HL-60 (cell line): ENCODE measurements around the gene OR12D3.

Source experiments
- DNase-seq, 2 experiments: peaks; one replicate each; pipeline ENCODE4 v3.0.0-alpha.2; 2010 to 2020; ENCODE audit warnings: low read depth in 1 of 2, low spot score in 1 of 2
- H3K27ac ChIP-seq: fragments of 250-450 bp; sonication (Bioruptor Pico); replicated peaks from 2 replicates; pipeline ENCODE4 v1.5.1; 2020; ENCODE audit warnings: mild to moderate bottlenecking, moderate library complexity
- H3K27me3 ChIP-seq: fragments of 250-450 bp; sonication (Bioruptor Pico); 2 replicates; pipeline ENCODE4 v1.5.1; 2021; ENCODE audit warnings: mild to moderate bottlenecking, moderate library complexity; ENCODE audit not compliant: insufficient read depth, poor library complexity, severe bottlenecking
- H3K4me3 ChIP-seq: replicated peaks from 2 replicates; pipeline ENCODE4 v1.5.1; 2011; ENCODE audit warnings: mild to moderate bottlenecking, control low read depth, low read length; ENCODE audit not compliant: insufficient read depth
- CTCF ChIP-seq: IDR thresholded peaks from one replicate; pipeline ENCODE4 v1.5.1; 2011; ENCODE audit warnings: low read length, control low read depth, inconsistent platforms; ENCODE audit not compliant: insufficient read depth
- GABPA ChIP-seq: IDR thresholded peaks from 2 replicates; pipeline ENCODE4 v1.6.1; 2012; ENCODE audit warnings: low read depth
- POLR2AphosphoS5 ChIP-seq: IDR thresholded peaks from 2 replicates; pipeline ENCODE4 v1.6.1; 2012; ENCODE audit warnings: low read depth
- REST ChIP-seq: IDR thresholded peaks from 2 replicates; pipeline ENCODE4 v1.6.1; 2012; ENCODE audit warnings: low read depth; ENCODE audit not compliant: insufficient replicate concordance
- SPI1 ChIP-seq: IDR thresholded peaks from 2 replicates; pipeline ENCODE4 v1.6.1; 2012; ENCODE audit warnings: low read depth, mild to moderate bottlenecking, borderline replicate concordance

The OR12D3 gene

GRCh38 chr6:29399525-29399924, 24.4 kb upstream of the OR12D3 start:
- TF ChIP-seq REST (no peak), SPI1 (no peak), CTCF (no peak), POLR2AphosphoS5 (no peak), GABPA (no peak)
- Histone ChIP-seq H3K4me3 (no peak overlapping the region), H3K27me3 (no peaks in the 10 kb centered on the region), H3K27ac (no peak overlapping the region)
- DNase-seq: no peak

GRCh38 chr6:29395331-29395730, 20.2 kb upstream of the OR12D3 start, which contains the start of gene OR12D2:
TSS of gene OR12D2 (plus strand) at chr6:29395631. CDS start at chr6:29396700, 1,069 bp downstream.
- TF ChIP-seq POLR2AphosphoS5: no peak
- TF ChIP-seq GABPA: no peak
- TF ChIP-seq REST: no peak
- no peak for TF ChIP-seq CTCF
- TF ChIP-seq SPI1: no peak
- Histone ChIP-seq H3K4me3 (no peak within 1 kb of the TSS), H3K27ac (no peak within 1 kb of the TSS)

GRCh38 chr6:29388533-29388932, 13.4 kb upstream of the OR12D3 start:
- H3K27ac ChIP-seq: no peak overlapping the region
- no peak overlapping the region for H3K4me3 ChIP-seq
- no peak for DNase-seq
- H3K27me3 ChIP-seq: no peaks in the 10 kb centered on the region
- TF ChIP-seq REST (no peak), SPI1 (no peak), CTCF (no peak), POLR2AphosphoS5 (no peak), GABPA (no peak)

More at GRCh38 chr6:29395331-29395730, 20.2 kb upstream of the OR12D3 start, which contains the start of gene OR12D2:
- H3K27me3 ChIP-seq: no peaks in the 10 kb centered on the region
- no peak for DNase-seq
